Fibroblast of mammary gland (primary cell): Measurements from ENCODE around the gene SMIM29.
A peak's percentile ranks its signal among the peaks of the same experiment; 100 is the strongest.

Source experiments
- DNase-seq: peaks from one replicate; pipeline ENCODE4 v3.0.0-alpha.2; 2010; ENCODE audit warnings: low read depth
- H3K4me3 ChIP-seq: 2 replicates; pipeline ENCODE4 v1.5.1; 2011; ENCODE audit warnings: low read depth, mild to moderate bottlenecking, low read length, moderate library complexity; ENCODE audit not compliant: control insufficient read depth
- TF ChIP-seq, protein P1 (sequence below): conservative IDR thresholded peaks from 2 replicates; pipeline ENCODE4 v1.5.1; 2011; ENCODE audit warnings: low read depth, low read length, inconsistent platforms; ENCODE audit not compliant: control insufficient read depth, insufficient read depth

Gene SMIM29

GRCh38 chr6:34242252-34243130, 6.3 kb downstream of the SMIM29 start:
- H3K4me3 ChIP-seq, result no peak overlapping the region
- TF ChIP-seq, protein P1, sequence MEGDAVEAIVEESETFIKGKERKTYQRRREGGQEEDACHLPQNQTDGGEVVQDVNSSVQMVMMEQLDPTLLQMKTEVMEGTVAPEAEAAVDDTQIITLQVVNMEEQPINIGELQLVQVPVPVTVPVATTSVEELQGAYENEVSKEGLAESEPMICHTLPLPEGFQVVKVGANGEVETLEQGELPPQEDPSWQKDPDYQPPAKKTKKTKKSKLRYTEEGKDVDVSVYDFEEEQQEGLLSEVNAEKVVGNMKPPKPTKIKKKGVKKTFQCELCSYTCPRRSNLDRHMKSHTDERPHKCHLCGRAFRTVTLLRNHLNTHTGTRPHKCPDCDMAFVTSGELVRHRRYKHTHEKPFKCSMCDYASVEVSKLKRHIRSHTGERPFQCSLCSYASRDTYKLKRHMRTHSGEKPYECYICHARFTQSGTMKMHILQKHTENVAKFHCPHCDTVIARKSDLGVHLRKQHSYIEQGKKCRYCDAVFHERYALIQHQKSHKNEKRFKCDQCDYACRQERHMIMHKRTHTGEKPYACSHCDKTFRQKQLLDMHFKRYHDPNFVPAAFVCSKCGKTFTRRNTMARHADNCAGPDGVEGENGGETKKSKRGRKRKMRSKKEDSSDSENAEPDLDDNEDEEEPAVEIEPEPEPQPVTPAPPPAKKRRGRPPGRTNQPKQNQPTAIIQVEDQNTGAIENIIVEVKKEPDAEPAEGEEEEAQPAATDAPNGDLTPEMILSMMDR, result no peak
- peak; percentile 52 for DNase-seq

- DNase-seq, result no peak
- TF ChIP-seq, protein P1, result no peak
- no peak overlapping the region for H3K4me3 ChIP-seq
Observed at GRCh38 chr6:34241351-34242215, 7.2 kb downstream of the SMIM29 start.

- no peak for DNase-seq
- TF ChIP-seq, protein P1, result no peak
- peak overlapping the region; percentile 79 for H3K4me3 ChIP-seq
Observed at GRCh38 chr6:34240329-34241248, 8.2 kb downstream of the SMIM29 start.

DNA sequence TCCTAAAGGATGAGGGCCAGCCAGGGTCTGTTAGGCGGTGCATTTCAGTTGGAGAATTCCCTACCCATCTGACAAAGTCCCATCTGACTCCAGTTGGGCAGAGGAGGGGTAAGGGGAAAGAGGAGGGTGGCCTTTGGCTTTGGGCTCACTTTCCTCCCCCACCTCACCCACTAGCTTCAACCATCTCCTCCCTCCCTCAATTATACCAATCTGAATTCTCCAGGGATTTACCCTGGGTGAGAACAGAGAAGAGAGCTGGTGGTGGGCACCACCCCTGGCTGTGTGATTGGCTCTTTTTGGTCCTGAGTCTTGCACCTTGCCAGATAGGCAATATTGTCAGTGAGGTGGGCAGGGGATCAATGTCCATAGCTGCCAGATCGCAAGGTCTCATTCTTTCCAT, 8.9 kb downstream of the SMIM29 start:
- peak overlapping the region; percentile 79 for H3K4me3 ChIP-seq
- TF ChIP-seq, protein P1, result no peak

DNA sequence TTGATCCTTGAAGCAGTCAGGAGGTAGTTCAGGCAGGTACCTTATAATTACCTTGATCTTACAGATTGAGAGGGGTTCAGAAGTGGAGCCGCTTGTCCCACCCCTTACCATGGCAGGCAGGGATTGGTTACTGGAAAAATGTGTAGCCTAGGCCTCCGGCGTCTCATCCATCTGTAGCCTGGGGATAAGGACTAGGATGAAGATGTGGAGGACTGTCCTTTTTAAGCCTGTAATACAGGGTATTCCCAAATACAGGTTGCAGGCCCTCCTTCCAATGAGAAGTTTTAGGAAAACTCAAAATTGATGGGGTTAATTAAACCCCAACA, 9.3 kb downstream of the SMIM29 start:
- TF ChIP-seq, protein P1, result no peak
- H3K4me3 ChIP-seq, result peak overlapping the region; percentile 79
- no peak for DNase-seq

More for the DNA sequence above, 8.9 kb downstream of the SMIM29 start:
- DNase-seq, result no peak
